Gastroesophageal sphincter (tissue), 3 donors: Measurements from ENCODE around the gene LRCOL1.

Source experiments
- POLR2A ChIP-seq, 2 donors: fragments of 450-650 bp; IDR thresholded peaks; one replicate each; pipeline ENCODE4 v1.6.1; 2017; ENCODE audit warnings: antibody characterized with exemption in 2 of 2, mild to moderate bottlenecking in 2 of 2, moderate library complexity in 1 of 2
- POLR2AphosphoS5 ChIP-seq: sonication (generic); formaldehyde crosslinking; IDR thresholded peaks from one replicate; pipeline ENCODE4 v1.6.1; 2017; ENCODE audit warnings: antibody characterized with exemption
- TF ChIP-seq, protein P1 (sequence below), 4 experiments: fragments of 200-600 bp in 2 of 4; fragments of 450-650 bp in 2 of 4; sonication (generic) in 1 of 4; IDR thresholded peaks; one replicate each; pipeline ENCODE4 v1.5.1; 2017 to 2019; ENCODE audit warnings: antibody characterized with exemption in 4 of 4, mild to moderate bottlenecking in 2 of 4, moderate library complexity in 2 of 4

DNA sequence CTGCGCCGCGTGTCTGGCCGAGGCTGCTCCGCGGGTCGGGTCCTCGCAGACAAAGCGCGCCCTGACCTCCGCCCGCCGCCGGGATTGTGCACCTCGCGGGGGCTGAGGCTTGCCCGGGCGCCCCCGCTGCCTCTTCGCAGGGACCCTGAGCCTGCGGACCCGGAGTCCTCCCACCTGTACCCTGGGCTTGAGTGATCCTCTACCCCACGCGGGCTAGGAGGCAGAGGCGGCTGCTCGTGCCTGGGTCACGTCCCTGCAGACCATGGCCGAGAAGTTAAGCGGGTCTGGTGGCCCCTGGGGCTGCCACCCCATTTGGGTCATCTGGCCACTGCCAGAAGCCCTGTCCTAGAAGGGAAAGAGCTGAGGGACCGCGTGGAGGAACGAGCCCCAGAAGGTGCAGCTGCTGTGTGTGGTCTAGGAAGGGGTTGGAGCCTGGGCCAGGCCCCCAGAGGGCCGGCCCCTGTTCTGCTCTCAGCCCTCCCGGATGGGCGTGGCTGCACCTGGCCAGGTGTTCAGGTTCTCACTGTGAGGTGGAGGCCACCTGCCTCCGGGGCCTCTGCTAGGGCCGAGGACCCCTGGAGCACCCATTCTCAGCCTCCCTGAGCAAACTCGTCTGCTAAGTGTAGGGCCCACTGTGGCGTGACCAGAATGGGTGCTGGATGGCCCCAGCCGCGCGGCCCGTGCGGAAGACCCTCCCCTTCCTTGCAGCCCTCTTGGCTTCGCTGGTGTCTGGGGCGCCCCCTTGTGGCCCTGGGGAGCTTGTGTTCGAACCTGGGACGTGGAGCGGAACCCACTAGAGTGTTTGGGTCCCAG lies 49.6 kb downstream of the LRCOL1 start:
- TF ChIP-seq, protein P1, sequence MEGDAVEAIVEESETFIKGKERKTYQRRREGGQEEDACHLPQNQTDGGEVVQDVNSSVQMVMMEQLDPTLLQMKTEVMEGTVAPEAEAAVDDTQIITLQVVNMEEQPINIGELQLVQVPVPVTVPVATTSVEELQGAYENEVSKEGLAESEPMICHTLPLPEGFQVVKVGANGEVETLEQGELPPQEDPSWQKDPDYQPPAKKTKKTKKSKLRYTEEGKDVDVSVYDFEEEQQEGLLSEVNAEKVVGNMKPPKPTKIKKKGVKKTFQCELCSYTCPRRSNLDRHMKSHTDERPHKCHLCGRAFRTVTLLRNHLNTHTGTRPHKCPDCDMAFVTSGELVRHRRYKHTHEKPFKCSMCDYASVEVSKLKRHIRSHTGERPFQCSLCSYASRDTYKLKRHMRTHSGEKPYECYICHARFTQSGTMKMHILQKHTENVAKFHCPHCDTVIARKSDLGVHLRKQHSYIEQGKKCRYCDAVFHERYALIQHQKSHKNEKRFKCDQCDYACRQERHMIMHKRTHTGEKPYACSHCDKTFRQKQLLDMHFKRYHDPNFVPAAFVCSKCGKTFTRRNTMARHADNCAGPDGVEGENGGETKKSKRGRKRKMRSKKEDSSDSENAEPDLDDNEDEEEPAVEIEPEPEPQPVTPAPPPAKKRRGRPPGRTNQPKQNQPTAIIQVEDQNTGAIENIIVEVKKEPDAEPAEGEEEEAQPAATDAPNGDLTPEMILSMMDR (IDR thresholded peaks at IDR 0.05) = peak in 3 of 4 experiments; percentile 33 to 67 (median 41)
- TF ChIP-seq POLR2A (IDR thresholded peaks at IDR 0.05) (no peak), POLR2AphosphoS5 (no peak)
